NB4 (cell line): ENCODE data around the gene SNX22.

Experiments used
- DNase-seq: peaks from one replicate; pipeline ENCODE4 v3.0.0; 2010; ENCODE audit warnings: low read depth
- H3K4me3 ChIP-seq: one replicate; pipeline ENCODE4 v1.5.1; 2011; ENCODE audit warnings: mild to moderate bottlenecking, low read depth, low read length, moderate library complexity
- CTCF ChIP-seq: IDR thresholded peaks from one replicate; pipeline ENCODE4 v1.5.1; 2012; ENCODE audit warnings: low read depth, low read length
- MAX ChIP-seq: IDR thresholded peaks from 2 replicates; pipeline ENCODE4 v1.6.1; 2011; ENCODE audit warnings: low read depth, low read length
- MYC ChIP-seq: IDR thresholded peaks from 2 replicates; pipeline ENCODE4 v1.6.1; 2011; ENCODE audit warnings: low read depth, low read length
- POLR2A ChIP-seq: IDR thresholded peaks from 2 replicates; pipeline ENCODE4 v1.6.1; 2011; ENCODE audit warnings: mild to moderate bottlenecking; ENCODE audit not compliant: insufficient read length; ENCODE audit errors: extremely low read depth

SNX22 gene

GRCh38 chr15:64138331-64138941, 13.1 kb upstream of the SNX22 start:
- TF ChIP-seq MYC (no peak), POLR2A (no peak), MAX (no peak), CTCF (no peak)
- no peak for DNase-seq
- H3K4me3 ChIP-seq, result no peak overlapping the region

- TF ChIP-seq MAX (no peak), POLR2A (no peak), CTCF (no peak), MYC (no peak)
- H3K4me3 ChIP-seq, result no peak overlapping the region
- DNase-seq, result no peak
Measured at GRCh38 chr15:64141798-64142512, 9.6 kb upstream of the SNX22 start.

GRCh38 chr15:64143276-64143675, 8.3 kb upstream of the SNX22 start:
- TF ChIP-seq POLR2A (no peak), CTCF (no peak), MYC (no peak), MAX (no peak)
- H3K4me3 ChIP-seq, result no peak overlapping the region
- no peak for DNase-seq

- TF ChIP-seq MYC (no peak), CTCF (no peak), MAX (no peak), POLR2A (no peak)
- H3K4me3 ChIP-seq, result no peak overlapping the region
- DNase-seq, result no peak
Measured at GRCh38 chr15:64144192-64144564, 7.4 kb upstream of the SNX22 start.

GRCh38 chr15:64144565-64145281, 6.8 kb upstream of the SNX22 start:
- no peak overlapping the region for H3K4me3 ChIP-seq
- TF ChIP-seq MYC (no peak), POLR2A (no peak), MAX (no peak), CTCF (no peak)
- DNase-seq, result no peak
